NB4 (cell line): ENCODE data around the gene ANKRD65.

Experiments
- POLR2A ChIP-seq: IDR thresholded peaks from 2 replicates; pipeline ENCODE4 v1.6.1; 2011; ENCODE audit warnings: mild to moderate bottlenecking; ENCODE audit not compliant: insufficient read length; ENCODE audit errors: extremely low read depth
- TF ChIP-seq, protein P1 (sequence below): IDR thresholded peaks from one replicate; pipeline ENCODE4 v1.5.1; 2012; ENCODE audit warnings: low read depth, low read length
- TF ChIP-seq, protein P2 (sequence below): IDR thresholded peaks from 2 replicates; pipeline ENCODE4 v1.6.1; 2011; ENCODE audit warnings: low read depth, low read length

- no peak for TF ChIP-seq POLR2A
- TF ChIP-seq, protein P1, sequence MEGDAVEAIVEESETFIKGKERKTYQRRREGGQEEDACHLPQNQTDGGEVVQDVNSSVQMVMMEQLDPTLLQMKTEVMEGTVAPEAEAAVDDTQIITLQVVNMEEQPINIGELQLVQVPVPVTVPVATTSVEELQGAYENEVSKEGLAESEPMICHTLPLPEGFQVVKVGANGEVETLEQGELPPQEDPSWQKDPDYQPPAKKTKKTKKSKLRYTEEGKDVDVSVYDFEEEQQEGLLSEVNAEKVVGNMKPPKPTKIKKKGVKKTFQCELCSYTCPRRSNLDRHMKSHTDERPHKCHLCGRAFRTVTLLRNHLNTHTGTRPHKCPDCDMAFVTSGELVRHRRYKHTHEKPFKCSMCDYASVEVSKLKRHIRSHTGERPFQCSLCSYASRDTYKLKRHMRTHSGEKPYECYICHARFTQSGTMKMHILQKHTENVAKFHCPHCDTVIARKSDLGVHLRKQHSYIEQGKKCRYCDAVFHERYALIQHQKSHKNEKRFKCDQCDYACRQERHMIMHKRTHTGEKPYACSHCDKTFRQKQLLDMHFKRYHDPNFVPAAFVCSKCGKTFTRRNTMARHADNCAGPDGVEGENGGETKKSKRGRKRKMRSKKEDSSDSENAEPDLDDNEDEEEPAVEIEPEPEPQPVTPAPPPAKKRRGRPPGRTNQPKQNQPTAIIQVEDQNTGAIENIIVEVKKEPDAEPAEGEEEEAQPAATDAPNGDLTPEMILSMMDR: no peak
- TF ChIP-seq, protein P2, sequence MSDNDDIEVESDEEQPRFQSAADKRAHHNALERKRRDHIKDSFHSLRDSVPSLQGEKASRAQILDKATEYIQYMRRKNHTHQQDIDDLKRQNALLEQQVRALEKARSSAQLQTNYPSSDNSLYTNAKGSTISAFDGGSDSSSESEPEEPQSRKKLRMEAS: no peak
These were observed 5.3 kb downstream of the ANKRD65 start for GRCh38 chr1:1415751-1416150.
